Testis (tissue), 3 donors: Measurements from ENCODE around the gene PLEKHA3. TPM values are rescaled to one million over a fixed set of nuclear protein-coding genes. Genes with fewer than 3 reads are reported as not detected.

Source experiments
- DNase-seq: peaks from one replicate; pipeline ENCODE4 v3.0.0-alpha.2; 2019
- H3K27ac ChIP-seq, 2 donors: fragments of 200-600 bp; sonication (generic); one replicate each; pipeline ENCODE4 v1.5.1; 2019
- H3K27me3 ChIP-seq: fragments of 200-600 bp; sonication (generic); one replicate; pipeline ENCODE4 v1.5.1; 2019
- H3K36me3 ChIP-seq: fragments of 200-600 bp; sonication (generic); one replicate; pipeline ENCODE4 v1.5.1; 2017; ENCODE audit warnings: low read depth; ENCODE audit errors: missing control alignments
- H3K4me1 ChIP-seq: fragments of 200-600 bp; sonication (generic); one replicate; pipeline ENCODE4 v1.5.1; 2019
- H3K4me3 ChIP-seq, 2 donors: fragments of 200-600 bp; sonication (generic); one replicate each; pipeline ENCODE4 v1.5.1; 2017 to 2019
- H3K9me3 ChIP-seq: fragments of 200-600 bp; sonication (generic); one replicate; pipeline ENCODE4 v1.5.1; 2017
- POLR2A ChIP-seq: fragments of 450-650 bp; IDR thresholded peaks from one replicate; pipeline ENCODE4 v1.6.1; 2017; ENCODE audit warnings: antibody characterized with exemption, mild to moderate bottlenecking, moderate library complexity
- WGBS, 2 donors: methylation state at CpG; one replicate each; pipeline ENCODE4 v1.1.5; 2018; 5-methylcytosine and 5-hydroxymethylcytosine counted together
- intact Hi-C: fragments of 100-400 bp; cut with DNase I; formaldehyde crosslinking; loops from one replicate; pipeline ENCODE4 v1.15.1; 2023; ENCODE audit warnings: low total_unique reads
- polyA plus RNA-seq: library from polyadenylated mRNA; stranded (reverse); fragments of 350-450 nt; fragmentation: Illumina TruSeq; extraction: RNeasy Lipid Tissue Mini Kit (QIAGEN cat#74804); gene quantifications from one replicate; pipeline ENCODE4 v1.2.3, GENCODE V29; 2014; ENCODE audit warnings: low read depth, low replicate concordance; ENCODE audit not compliant: insufficient read depth
- total RNA-seq, 2 donors: library from RNA; depleted of rRNA; stranded (reverse); fragments of >200 nt; gene quantifications; one replicate each; pipeline ENCODE4 v1.2.3, GENCODE V29; 2016
- TF ChIP-seq, protein P1 (sequence below), 3 experiments: fragments of 450-650 bp in 2 of 3; fragments of 200-600 bp in 1 of 3; sonication (generic) in 1 of 3; IDR thresholded peaks; one replicate each; pipeline ENCODE4 v1.5.1; 2016 to 2019; ENCODE audit warnings: antibody characterized with exemption in 3 of 3, mild to moderate bottlenecking in 2 of 3, moderate library complexity in 1 of 3

Gene PLEKHA3
- total and polyA plus RNA-seq, 3 donors from 2014 or later = 17.8 to 58.7 (median 22.8) TPM

DNA sequence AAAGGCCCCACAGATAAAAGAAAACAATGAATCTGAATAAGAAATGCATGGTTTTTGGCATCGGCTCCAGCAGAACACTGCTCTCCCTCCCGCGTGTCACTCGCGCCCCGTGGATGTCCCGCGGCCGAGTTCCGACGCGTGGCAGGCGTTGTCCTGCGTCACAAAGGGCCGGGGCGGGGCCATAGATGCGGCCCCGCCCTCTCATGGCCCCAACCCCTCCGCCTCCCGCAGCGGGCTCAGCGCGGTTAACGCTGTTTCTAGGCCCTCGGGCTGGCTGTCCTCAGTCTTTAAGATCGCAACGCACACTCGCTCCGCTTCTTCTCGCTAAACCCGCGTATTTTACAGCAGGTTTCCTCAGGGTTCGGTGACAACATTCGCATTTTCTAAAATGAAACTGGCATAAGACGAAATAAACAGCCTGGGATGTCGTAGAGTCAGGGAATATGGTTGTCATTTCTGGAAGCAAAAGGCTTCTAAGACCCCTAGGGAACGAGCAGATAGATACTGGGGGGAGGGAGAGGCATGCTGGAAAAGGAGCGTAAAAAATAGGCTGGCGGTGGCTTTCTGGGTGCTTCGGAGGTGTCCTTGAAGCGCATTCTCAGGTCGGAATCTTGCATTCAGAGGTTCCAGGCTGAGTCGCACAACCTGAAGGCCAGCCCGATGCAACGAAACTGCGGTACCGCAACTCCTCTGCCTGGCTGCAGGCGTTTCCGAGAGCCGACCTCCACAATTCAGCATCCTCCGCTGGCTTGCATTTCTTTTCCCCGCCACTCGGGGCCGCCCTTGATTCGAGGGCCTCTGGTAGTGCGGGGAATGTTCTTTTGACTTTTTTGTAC lies 1.6 kb upstream of the PLEKHA3 start, which contains the start of gene FKBP7:
TSS of gene FKBP7 (minus strand) at position 162 of the 836 bp plus-strand sequence. CDS start at position 61, 101 bp downstream.
- intact Hi-C loops = no loop called here

DNA sequence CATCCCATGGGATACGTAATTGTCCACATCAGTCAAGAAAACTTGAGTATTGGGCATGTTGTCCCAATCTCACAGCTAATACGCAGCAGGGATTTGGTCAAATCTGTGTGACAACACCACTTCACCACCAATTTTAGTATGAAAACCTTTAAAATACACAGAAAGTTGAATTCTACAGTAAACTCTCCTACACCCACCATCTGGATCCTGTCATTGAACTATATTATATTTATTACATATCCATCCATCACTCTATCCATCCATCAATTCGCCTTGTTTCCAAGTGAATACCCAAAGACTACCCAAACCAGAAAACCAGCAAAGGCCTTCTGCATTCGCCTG lies 1.0 kb upstream of the PLEKHA3 start:
- intact Hi-C loops = no loop called here
- H3K36me3 ChIP-seq = no peaks in the 10 kb centered on the region
- H3K4me1 ChIP-seq = peaks cover 24% of the 10 kb centered on the region
- no peak for TF ChIP-seq POLR2A
- TF ChIP-seq, protein P1, sequence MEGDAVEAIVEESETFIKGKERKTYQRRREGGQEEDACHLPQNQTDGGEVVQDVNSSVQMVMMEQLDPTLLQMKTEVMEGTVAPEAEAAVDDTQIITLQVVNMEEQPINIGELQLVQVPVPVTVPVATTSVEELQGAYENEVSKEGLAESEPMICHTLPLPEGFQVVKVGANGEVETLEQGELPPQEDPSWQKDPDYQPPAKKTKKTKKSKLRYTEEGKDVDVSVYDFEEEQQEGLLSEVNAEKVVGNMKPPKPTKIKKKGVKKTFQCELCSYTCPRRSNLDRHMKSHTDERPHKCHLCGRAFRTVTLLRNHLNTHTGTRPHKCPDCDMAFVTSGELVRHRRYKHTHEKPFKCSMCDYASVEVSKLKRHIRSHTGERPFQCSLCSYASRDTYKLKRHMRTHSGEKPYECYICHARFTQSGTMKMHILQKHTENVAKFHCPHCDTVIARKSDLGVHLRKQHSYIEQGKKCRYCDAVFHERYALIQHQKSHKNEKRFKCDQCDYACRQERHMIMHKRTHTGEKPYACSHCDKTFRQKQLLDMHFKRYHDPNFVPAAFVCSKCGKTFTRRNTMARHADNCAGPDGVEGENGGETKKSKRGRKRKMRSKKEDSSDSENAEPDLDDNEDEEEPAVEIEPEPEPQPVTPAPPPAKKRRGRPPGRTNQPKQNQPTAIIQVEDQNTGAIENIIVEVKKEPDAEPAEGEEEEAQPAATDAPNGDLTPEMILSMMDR (IDR thresholded peaks at IDR 0.05) = peak in 1 of 3 experiments; percentile 3
- no peaks in the 10 kb centered on the region for H3K9me3 ChIP-seq
- no peaks in the 10 kb centered on the region for H3K27me3 ChIP-seq
- peak overlapping the region; percentile 96 to 97 for H3K27ac ChIP-seq
- H3K4me3 ChIP-seq = peak overlapping the region; percentile 77 to 80
- no peak for DNase-seq
- WGBS, 2 donors = 34 to 49% methylated on average over 4 of the region's 4 CpGs

More for the DNA sequence above, 1.6 kb upstream of the PLEKHA3 start, which contains the start of gene FKBP7:
- peak; percentile 69 for TF ChIP-seq POLR2A
- TF ChIP-seq, protein P1 (IDR thresholded peaks at IDR 0.05) = peak; percentile 38 to 73 (median 50)
- Histone ChIP-seq H3K9me3 (no peaks in the 10 kb centered on the region), H3K4me1 (peaks cover 24% of the 10 kb centered on the region), H3K4me3 (peak within 1 kb of the TSS; percentile 77 to 80), H3K27ac (peak within 1 kb of the TSS; percentile 96 to 97), H3K27me3 (no peaks in the 10 kb centered on the region), H3K36me3 (no peaks in the 10 kb centered on the region)
- peak; percentile 94 for DNase-seq
- WGBS, 2 donors = 1 to 2% methylated on average over 56 of the region's 56 CpGs

DNA sequence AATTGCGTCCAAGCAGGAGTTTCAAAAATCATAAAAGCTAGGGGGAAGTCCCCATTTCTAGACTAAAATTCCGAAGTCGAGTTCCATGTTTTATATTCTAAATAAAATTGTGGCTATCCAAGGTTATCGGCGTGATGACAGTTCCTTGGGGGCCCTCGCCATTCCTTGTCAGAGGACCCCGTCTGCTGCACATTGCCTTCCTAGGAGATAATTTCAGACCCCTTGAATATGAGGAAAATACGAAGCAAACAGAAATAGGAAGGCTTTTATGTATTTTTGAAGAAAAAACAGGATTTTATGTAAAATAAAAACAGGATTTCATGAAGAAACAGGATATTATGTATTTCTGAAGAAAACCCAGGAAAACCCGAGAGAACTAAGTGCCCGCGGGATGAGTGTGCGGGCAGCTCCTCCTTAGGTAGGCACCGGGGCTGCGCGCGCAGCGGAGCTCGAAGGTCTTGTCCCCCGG lies 465 bp upstream of the PLEKHA3 start:
- Histone ChIP-seq H3K27me3 (no peaks in the 10 kb centered on the region), H3K27ac (peak overlapping the region; percentile 96 to 97), H3K4me3 (peak overlapping the region; percentile 77 to 80), H3K4me1 (peaks cover 24% of the 10 kb centered on the region), H3K36me3 (no peaks in the 10 kb centered on the region), H3K9me3 (no peaks in the 10 kb centered on the region)
- TF ChIP-seq, protein P1 (IDR thresholded peaks at IDR 0.05) = no peak
- no peak for TF ChIP-seq POLR2A
- WGBS, 2 donors = 13 to 16% methylated on average over 19 of the region's 19 CpGs
- intact Hi-C loops = no loop called here
- no peak for DNase-seq

DNA sequence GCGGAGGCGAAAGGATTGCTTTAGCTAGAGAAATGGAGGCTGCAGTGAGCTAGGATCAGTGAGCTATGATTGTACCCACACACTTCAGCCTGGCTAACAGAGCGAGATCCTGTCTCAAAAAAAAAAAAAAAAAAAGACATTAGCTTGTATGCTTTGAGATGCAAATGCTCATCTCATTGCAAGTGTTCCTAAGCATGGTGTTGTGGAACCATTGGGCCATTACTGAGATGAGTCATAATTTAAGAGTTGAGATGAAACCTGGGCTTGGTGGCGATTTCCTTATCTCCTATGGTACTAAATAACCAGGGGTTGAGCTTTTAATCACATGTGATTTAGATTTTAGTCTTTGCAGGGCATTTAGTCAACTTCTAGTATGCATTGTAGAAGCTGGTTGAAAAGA lies 2.2 kb downstream of the PLEKHA3 start:
- Histone ChIP-seq H3K27ac (no peak overlapping the region), H3K9me3 (no peaks in the 10 kb centered on the region), H3K4me3 (no peak overlapping the region), H3K4me1 (peaks cover 24% of the 10 kb centered on the region), H3K27me3 (no peaks in the 10 kb centered on the region), H3K36me3 (no peaks in the 10 kb centered on the region)
- DNase-seq = no peak
- no peak for TF ChIP-seq POLR2A
- TF ChIP-seq, protein P1 (IDR thresholded peaks at IDR 0.05) = no peak
- intact Hi-C loops = no loop called here
- WGBS, 2 donors = 73 to 80% methylated on average over 4 of the region's 4 CpGs
